ENCODE measurements around the gene HES6.

DNA sequence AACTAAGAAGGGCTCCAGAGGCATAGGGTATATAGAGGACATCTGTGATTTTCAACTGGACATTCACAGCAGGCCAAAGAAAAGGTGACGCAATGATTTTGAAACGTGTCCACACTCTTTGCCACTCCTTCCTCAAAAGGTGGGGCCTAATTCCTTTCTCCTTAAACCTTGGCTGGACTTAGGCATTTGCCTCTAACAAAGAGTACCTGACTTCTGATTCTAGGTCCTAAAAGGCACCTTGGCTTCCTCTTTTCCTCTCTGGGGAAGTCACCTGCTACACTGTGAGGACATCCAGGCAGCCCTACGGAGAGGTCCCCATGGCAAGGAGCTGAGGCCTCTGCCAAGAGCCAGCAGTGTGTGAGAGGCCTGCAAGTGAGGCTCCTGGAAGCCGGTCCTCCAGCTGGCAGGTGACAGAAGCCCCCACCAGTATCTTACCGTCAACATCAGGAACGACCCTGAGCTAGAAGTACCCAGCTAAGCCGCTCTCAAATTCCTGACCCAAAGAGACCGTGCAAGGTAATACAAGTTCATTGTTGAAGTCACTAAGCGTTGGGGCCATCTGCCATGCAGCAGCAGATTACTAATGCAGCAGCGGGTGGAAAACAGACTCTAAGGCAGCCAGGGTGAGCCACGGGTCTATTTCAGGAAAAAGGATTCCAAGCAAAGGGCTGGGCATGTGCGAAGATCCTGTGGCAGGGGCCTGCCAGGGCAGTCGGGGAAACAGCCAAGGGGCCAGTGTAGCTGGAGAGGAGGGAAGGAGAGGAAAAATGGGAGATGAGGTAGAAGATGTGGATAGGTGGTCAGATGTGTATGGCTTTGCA is 7.4 kb upstream of the HES6 start:
- no peak for TF ChIP-seq POLR2A (IDR thresholded peaks at IDR 0.05; ENCODE audit: low read depth, low read length)
- no peak for TF ChIP-seq POLR2AphosphoS5 (IDR thresholded peaks at IDR 0.05; ENCODE audit: low read depth, low read length)
- no peak for TF ChIP-seq TAF1 (IDR thresholded peaks at IDR 0.05; ENCODE audit: low read depth, low read length)
- no peak for TF ChIP-seq PAX5 (IDR thresholded peaks at IDR 0.05; ENCODE audit: insufficient read depth, low read length, severe bottlenecking)
- no peak for TF ChIP-seq SPI1 (IDR thresholded peaks at IDR 0.05; ENCODE audit: low read depth, low read length)
- no peak for TF ChIP-seq POU2F2 (IDR thresholded peaks at IDR 0.05; ENCODE audit: low read depth, low read length)
